SK-N-MC (cell line): ENCODE measurements around the gene DAAM2.

Experiments used
- DNase-seq: peaks from one replicate; pipeline ENCODE4 v3.0.0-alpha.2; 2011; ENCODE audit warnings: low read depth, low spot score
- H3K27ac ChIP-seq: fragments of 200-600 bp; sonication (generic); 2 replicates; pipeline ENCODE4 v1.5.1; 2016; ENCODE audit warnings: mixed run types
- H3K36me3 ChIP-seq: fragments of 200-600 bp; sonication (generic); 2 replicates; pipeline ENCODE4 v1.6.1; 2017; ENCODE audit warnings: antibody characterized with exemption, low read length, mixed read lengths; ENCODE audit not compliant: insufficient read depth
- H3K4me3 ChIP-seq: fragments of 200-600 bp; sonication (generic); 2 replicates; pipeline ENCODE4 v1.5.1; 2016
- H3K9ac ChIP-seq: fragments of 200-600 bp; sonication (generic); 2 replicates; pipeline ENCODE4 v1.8.0; 2017; ENCODE audit warnings: mixed run types, mixed read lengths; ENCODE audit not compliant: insufficient read length
- H3K9me3 ChIP-seq: fragments of 200-600 bp; sonication (generic); 2 replicates; pipeline ENCODE4 v1.6.1; 2017; ENCODE audit warnings: low read depth, mild to moderate bottlenecking, antibody characterized with exemption, low read length, moderate library complexity, mixed read lengths
- EZH2 ChIP-seq: fragments of 200-600 bp; sonication (generic); IDR thresholded peaks from one replicate; pipeline ENCODE4 v1.6.1; 2017; ENCODE audit warnings: antibody characterized with exemption
- FOXP2 ChIP-seq: optimal IDR thresholded peaks from 2 replicates; pipeline ENCODE3; 2011; ENCODE audit warnings: mild to moderate bottlenecking, moderate library complexity; ENCODE audit not compliant: insufficient read depth; ENCODE audit errors: extremely low read length, control extremely low read depth
- POLR2AphosphoS5 ChIP-seq: IDR thresholded peaks from 2 replicates; pipeline ENCODE4 v1.6.1; 2012; ENCODE audit warnings: mild to moderate bottlenecking, low read depth, low read length, borderline replicate concordance

The DAAM2 gene

GRCh38 chr6:39885691-39886090 is 93.5 kb downstream of the DAAM2 start:
- no peak overlapping the region for H3K27ac ChIP-seq
- no peak for DNase-seq
- TF ChIP-seq EZH2 (no peak), POLR2AphosphoS5 (no peak), FOXP2 (no peak)
- no peaks in the 10 kb centered on the region for H3K9me3 ChIP-seq
- no peak overlapping the region for H3K9ac ChIP-seq
- H3K4me3 ChIP-seq: no peak overlapping the region
- peaks cover 5% of the 10 kb centered on the region; the same call in 1 of the 2 replicates for H3K36me3 ChIP-seq

GRCh38 chr6:39886871-39887270 is 94.7 kb downstream of the DAAM2 start:
- H3K36me3 ChIP-seq: peaks cover 5% of the 10 kb centered on the region; the same call in 1 of the 2 replicates
- TF ChIP-seq FOXP2 (no peak), EZH2 (no peak), POLR2AphosphoS5 (no peak)
- no peak overlapping the region for H3K27ac ChIP-seq

GRCh38 chr6:39887692-39888450 is 95.7 kb downstream of the DAAM2 start:
- no peak overlapping the region for H3K4me3 ChIP-seq
- H3K9me3 ChIP-seq: no peaks in the 10 kb centered on the region
- no peak for DNase-seq
- no peak for TF ChIP-seq EZH2
- no peak for TF ChIP-seq FOXP2
- no peak for TF ChIP-seq POLR2AphosphoS5
- H3K36me3 ChIP-seq: peaks cover 5% of the 10 kb centered on the region; the same call in 1 of the 2 replicates
- no peak overlapping the region for H3K27ac ChIP-seq
- no peak overlapping the region for H3K9ac ChIP-seq

More at GRCh38 chr6:39886871-39887270, 94.7 kb downstream of the DAAM2 start:
- no peak overlapping the region for H3K9ac ChIP-seq
- no peak overlapping the region for H3K4me3 ChIP-seq
- DNase-seq: no peak
- no peaks in the 10 kb centered on the region for H3K9me3 ChIP-seq

- no peak for DNase-seq
- TF ChIP-seq FOXP2: no peak
- no peak for TF ChIP-seq POLR2AphosphoS5
- no peak for TF ChIP-seq EZH2
- Histone ChIP-seq H3K9me3 (no peaks in the 10 kb centered on the region), H3K27ac (no peak overlapping the region), H3K4me3 (no peak overlapping the region), H3K9ac (no peak overlapping the region), H3K36me3 (peaks cover 5% of the 10 kb centered on the region; the same call in 1 of the 2 replicates)
Measured at GRCh38 chr6:39889229-39889628, 97.1 kb downstream of the DAAM2 start.

- H3K9me3 ChIP-seq: no peaks in the 10 kb centered on the region
- TF ChIP-seq POLR2AphosphoS5: no peak
- TF ChIP-seq EZH2: no peak
- TF ChIP-seq FOXP2: no peak
- no peak overlapping the region for H3K4me3 ChIP-seq
- no peak for DNase-seq
- peaks cover 7% of the 10 kb centered on the region; the same call in 1 of the 2 replicates for H3K36me3 ChIP-seq
- no peak overlapping the region for H3K9ac ChIP-seq
- H3K27ac ChIP-seq: no peak overlapping the region
Measured at GRCh38 chr6:39891353-39891752, 99.2 kb downstream of the DAAM2 start.

GRCh38 chr6:39891976-39892375 is 99.8 kb downstream of the DAAM2 start:
- no peak for DNase-seq

GRCh38 chr6:39892490-39893129 is 100.4 kb downstream of the DAAM2 start:
- no peak overlapping the region for H3K9ac ChIP-seq
- DNase-seq: no peak
- no peak overlapping the region for H3K4me3 ChIP-seq
- H3K9me3 ChIP-seq: no peaks in the 10 kb centered on the region
- TF ChIP-seq EZH2 (no peak), FOXP2 (no peak), POLR2AphosphoS5 (no peak)
- H3K36me3 ChIP-seq: peaks cover 16% of the 10 kb centered on the region; the same call in 1 of the 2 replicates
- H3K27ac ChIP-seq: no peak overlapping the region

More at GRCh38 chr6:39891976-39892375, 99.8 kb downstream of the DAAM2 start:
- H3K27ac ChIP-seq: no peak overlapping the region
- no peak overlapping the region for H3K9ac ChIP-seq
- H3K9me3 ChIP-seq: no peaks in the 10 kb centered on the region
- H3K4me3 ChIP-seq: no peak overlapping the region
- H3K36me3 ChIP-seq: peaks cover 12% of the 10 kb centered on the region; the same call in 1 of the 2 replicates
- TF ChIP-seq FOXP2 (no peak), EZH2 (no peak), POLR2AphosphoS5 (no peak)

- Histone ChIP-seq H3K9me3 (no peaks in the 10 kb centered on the region), H3K36me3 (peaks cover 16% of the 10 kb centered on the region; the same call in 1 of the 2 replicates), H3K27ac (no peak overlapping the region), H3K4me3 (no peak overlapping the region), H3K9ac (no peak overlapping the region)
- DNase-seq: no peak
- TF ChIP-seq POLR2AphosphoS5 (no peak), FOXP2 (no peak), EZH2 (no peak)
Measured at GRCh38 chr6:39893286-39893685, 101.1 kb downstream of the DAAM2 start.

GRCh38 chr6:39896701-39897100 is 104.5 kb downstream of the DAAM2 start:
- Histone ChIP-seq H3K9me3 (no peaks in the 10 kb centered on the region), H3K36me3 (peaks cover 35% of the 10 kb centered on the region; the same call in 1 of the 2 replicates), H3K27ac (no peak overlapping the region), H3K4me3 (no peak overlapping the region), H3K9ac (no peak overlapping the region)
- TF ChIP-seq EZH2: no peak
- no peak for TF ChIP-seq FOXP2
- no peak for TF ChIP-seq POLR2AphosphoS5
- no peak for DNase-seq
